Panc1 (cell line): Measurements from ENCODE around the gene OOSP4A. TPM values are rescaled to one million over a fixed set of nuclear protein-coding genes. Genes with fewer than 3 reads are reported as not detected.

Experiments
- ATAC-seq: fragments of 200-7000 bp; cut with Tn5 transposase; 2 replicates; pipeline ENCODE4 v1.9.1; 2020; ENCODE audit warnings: mild to moderate bottlenecking, moderate library complexity
- BruUV-seq: library from RNA; stranded (reverse); fragments of 400-500 nt; replicated peaks from 2 replicates; lab custom pipeline; 2021; lab: Mats Ljungman, UMichigan
- CTCF ChIA-PET: fragments of 300-600 bp; sonication (Branson Sonifier 250); formaldehyde crosslinking; loops from one replicate; lab custom pipeline; 2022; ENCODE audit warnings: antibody characterized with exemption; lab: Charles Lee
- POLR2A ChIA-PET: fragments of 300-600 bp; sonication (Branson Sonifier 250); formaldehyde crosslinking; loops from one replicate; lab custom pipeline; 2022; ENCODE audit warnings: antibody characterized with exemption; lab: Charles Lee
- DNase-seq: peaks from one replicate; pipeline ENCODE4 v3.0.0-alpha.2; 2010; ENCODE audit warnings: low read depth, low spot score
- H3K27ac ChIP-seq: 2 replicates; pipeline ENCODE4 v1.5.1; 2011; ENCODE audit warnings: mild to moderate bottlenecking, low read length, inconsistent platforms
- H3K27me3 ChIP-seq: fragments of 200-500 bp; sonication (Bioruptor generic); 2 replicates; pipeline ENCODE4 v1.6.0; 2014; ENCODE audit warnings: low read length, inconsistent platforms; ENCODE audit not compliant: control insufficient read depth, insufficient read depth
- H3K36me3 ChIP-seq: fragments of 200-500 bp; sonication (Bioruptor generic); 2 replicates; pipeline ENCODE4 v1.5.1; 2014; ENCODE audit warnings: inconsistent platforms, mild to moderate bottlenecking, low read length, moderate library complexity; ENCODE audit not compliant: control insufficient read depth, insufficient read depth
- H3K4me1 ChIP-seq: 2 replicates; pipeline ENCODE4 v1.5.1; 2011; ENCODE audit warnings: inconsistent platforms, mild to moderate bottlenecking, low read length, moderate library complexity; ENCODE audit not compliant: control insufficient read depth, insufficient read depth
- H3K4me3 ChIP-seq, 2 experiments: 2 replicates each; pipeline ENCODE4 v1.5.1; 2011 to 2012; ENCODE audit warnings: low read depth in 2 of 2, low read length in 2 of 2, mild to moderate bottlenecking in 2 of 2, inconsistent platforms in 1 of 2, moderate library complexity in 1 of 2
- H3K9me3 ChIP-seq: fragments of 200-500 bp; sonication (Bioruptor generic); 2 replicates; pipeline ENCODE4 v1.5.1; 2014; ENCODE audit warnings: low read depth, mild to moderate bottlenecking, inconsistent platforms, low read length, moderate library complexity; ENCODE audit not compliant: control insufficient read depth, insufficient read depth
- CTCF ChIP-seq: fragments of 450-650 bp; IDR thresholded peaks from 2 replicates; pipeline ENCODE4 v1.5.1; 2017; ENCODE audit warnings: mild to moderate bottlenecking
- POLR2AphosphoS5 ChIP-seq: IDR thresholded peaks from 2 replicates; pipeline ENCODE4 v1.6.1; 2012; ENCODE audit warnings: mild to moderate bottlenecking, low read depth, low read length, moderate library complexity
- REST ChIP-seq, 2 experiments: IDR thresholded peaks; 2 replicates each; pipeline ENCODE4 v1.6.1; 2011 to 2012; ENCODE audit warnings: low read depth in 2 of 2, control low read depth in 1 of 2, low read length in 1 of 2, mild to moderate bottlenecking in 1 of 2, moderate library complexity in 1 of 2; ENCODE audit not compliant: insufficient read depth in 1 of 2
- SIN3A ChIP-seq: IDR thresholded peaks from 2 replicates; pipeline ENCODE4 v1.6.1; 2012; ENCODE audit warnings: low read depth, mild to moderate bottlenecking, low read length, moderate library complexity, borderline replicate concordance; ENCODE audit not compliant: insufficient read depth
- TCF7L2 ChIP-seq: IDR thresholded peaks from 2 replicates; pipeline ENCODE4 v1.6.1; 2011; ENCODE audit warnings: mild to moderate bottlenecking, low read depth, low read length, inconsistent platforms
- in situ Hi-C: cut with HindIII; loops from 2 replicates; pipeline ENCODE4 v1.10.0; 2016; ENCODE audit warnings: low sequenced_read_pairs, low pct_unique_long_range_greater_than_20kb
- intact Hi-C: fragments of 100-400 bp; cut with micrococcal nuclease; formaldehyde crosslinking; loops from one replicate; pipeline ENCODE4 v1.10.0; 2022; ENCODE audit not compliant: unreplicated experiment
- total RNA-seq: library from RNA; stranded (reverse); gene quantifications from one replicate; pipeline ENCODE4 v1.2.1, GENCODE V29; 2021; ENCODE audit not compliant: unreplicated experiment

Gene OOSP4A
- total RNA-seq, 1 experiment from 2014 or later: not detected

GRCh38 chr11:59943997-59944714 lies 19.7 kb upstream of the OOSP4A start:
- CTCF ChIA-PET: no interaction called here
- intact Hi-C loops: no loop called here

GRCh38 chr11:59944720-59945119 lies 19.1 kb upstream of the OOSP4A start:
- no TSS peak for BruUV-seq

More at GRCh38 chr11:59943997-59944714, 19.7 kb upstream of the OOSP4A start:
- POLR2A ChIA-PET: no interaction called here
- BruUV-seq: no TSS peak
- H3K36me3 ChIP-seq: no peaks in the 10 kb centered on the region
- in situ Hi-C loops: no loop called here
- no peak overlapping the region for H3K27ac ChIP-seq
- H3K27me3 ChIP-seq: no peaks in the 10 kb centered on the region
- no peak for ATAC-seq
- no peak for DNase-seq
- H3K9me3 ChIP-seq: no peaks in the 10 kb centered on the region
- H3K4me1 ChIP-seq: no peaks in the 10 kb centered on the region
- H3K4me3 ChIP-seq: no peak overlapping the region
- no peak for TF ChIP-seq SIN3A
- TF ChIP-seq TCF7L2: no peak
- TF ChIP-seq POLR2AphosphoS5: no peak
- TF ChIP-seq CTCF: no peak
- no peak for TF ChIP-seq REST (IDR thresholded peaks at IDR 0.05; ENCODE audit: insufficient read depth in 1 of 2, low read depth in 2 of 2, low read length in 1 of 2)

More at GRCh38 chr11:59944720-59945119, 19.1 kb upstream of the OOSP4A start:
- H3K27ac ChIP-seq: no peak overlapping the region
- ChIA-PET POLR2A (no interaction called here), CTCF (no interaction called here)
- TF ChIP-seq SIN3A: no peak
- no peaks in the 10 kb centered on the region for H3K36me3 ChIP-seq
- no peaks in the 10 kb centered on the region for H3K4me1 ChIP-seq
- H3K9me3 ChIP-seq: no peaks in the 10 kb centered on the region
- H3K27me3 ChIP-seq: no peaks in the 10 kb centered on the region
- no peak overlapping the region for H3K4me3 ChIP-seq
- ATAC-seq (no peak), DNase-seq (no peak)
- intact Hi-C loops: no loop called here
- in situ Hi-C loops: no loop called here
